Measurements from ENCODE around the gene FAT2. TPM values are rescaled to one million over a fixed set of nuclear protein-coding genes. Genes with fewer than 3 reads are reported as not detected.

Gene FAT2
- polyA plus RNA-seq, 3 donors, result under 0.01 to 0.12 (median 0.06) TPM

DNA sequence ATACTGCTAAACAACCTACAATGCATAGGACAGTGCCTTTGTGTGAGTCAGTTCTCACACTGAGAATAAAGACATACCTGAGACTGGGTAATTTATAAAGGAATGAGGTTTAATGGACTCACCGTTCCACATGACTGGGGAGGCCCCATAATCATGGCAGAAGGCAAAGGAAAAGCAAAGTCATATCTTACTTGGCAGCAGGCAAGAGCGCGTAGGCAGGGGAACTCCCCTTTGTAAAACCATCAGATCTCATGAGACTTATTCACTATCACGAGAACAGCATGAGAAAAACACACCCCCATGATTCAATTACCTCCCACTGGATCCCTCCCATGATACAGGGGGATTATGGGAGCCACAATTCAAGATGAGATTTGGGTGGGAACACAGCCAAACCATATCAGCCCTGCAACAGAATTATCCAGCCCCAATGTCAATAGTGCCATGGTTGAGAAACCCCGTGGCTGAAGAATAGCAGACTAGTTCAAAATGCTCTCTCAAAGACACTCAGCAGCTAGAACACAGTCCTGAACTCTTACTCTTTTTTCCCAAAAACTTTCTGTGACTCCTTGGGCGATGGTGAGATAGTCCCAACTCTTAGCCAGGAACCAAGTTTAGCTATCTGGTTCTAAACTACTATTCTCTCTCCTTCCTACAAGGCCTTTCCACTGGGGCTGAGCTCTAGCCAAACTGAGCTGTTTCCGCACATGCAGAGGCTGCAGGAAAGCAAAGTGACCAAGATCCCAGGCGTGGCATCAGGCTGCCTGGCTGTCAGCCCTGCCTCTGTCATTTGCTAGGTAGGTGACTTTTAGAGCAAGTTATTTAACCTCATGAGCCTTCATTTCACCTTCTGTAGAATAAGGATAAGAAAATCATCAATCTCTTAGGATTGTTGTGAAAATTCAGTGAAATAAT is 21.7 kb downstream of the FAT2 start:
- 72 to 76% (median 73%) methylated on average over 8 of the region's 8 CpGs for WGBS, 3 donors
- no peak overlapping the region for H3K27ac ChIP-seq (ENCODE audit: low read depth, low read length)

DNA sequence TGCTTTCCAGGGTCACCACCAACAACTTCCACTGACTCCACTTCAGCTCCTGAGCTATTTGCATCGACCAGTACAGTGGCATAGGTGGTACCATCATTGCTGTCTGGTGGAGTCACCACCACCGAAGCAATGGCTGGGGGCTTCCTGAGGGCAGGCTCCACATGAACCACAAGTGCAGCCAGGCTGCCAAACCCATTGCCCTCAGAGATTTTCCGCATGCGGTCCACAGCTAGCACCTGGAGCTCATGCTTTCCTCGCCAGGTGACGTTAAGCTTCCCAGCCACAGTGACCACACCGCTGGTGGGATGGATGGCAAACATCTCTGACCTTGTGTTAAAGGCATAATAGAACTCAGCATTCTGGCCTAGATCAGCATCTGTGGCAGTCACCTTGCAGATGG is 23.1 kb downstream of the FAT2 start:
- 82 to 96% (median 84%) methylated on average over 7 of the region's 7 CpGs for WGBS, 3 donors
- H3K27ac ChIP-seq (ENCODE audit: low read depth, low read length), result no peak overlapping the region

DNA sequence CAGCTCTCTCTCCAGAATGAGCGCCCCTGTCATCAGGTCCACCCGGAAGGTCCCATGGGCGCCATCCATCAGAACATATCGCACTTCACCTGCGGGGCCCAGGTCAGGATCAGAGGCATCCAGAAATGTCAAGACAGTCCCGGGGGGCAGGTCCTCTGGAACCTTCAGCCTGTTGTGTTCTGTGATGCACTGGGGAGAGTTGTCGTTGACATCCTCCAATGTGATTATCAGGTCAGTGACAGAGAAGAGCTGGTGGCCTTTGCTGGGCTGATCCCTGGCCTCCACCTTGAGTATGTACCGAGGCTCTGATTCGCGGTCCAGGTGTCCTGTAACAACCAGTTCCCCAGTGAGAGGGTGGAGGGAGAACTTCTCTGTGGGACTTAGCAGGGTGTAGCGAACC is 25.2 kb downstream of the FAT2 start:
- H3K27ac ChIP-seq (ENCODE audit: low read depth, low read length), result no peak overlapping the region
- 91 to 94% (median 92%) methylated on average over 11 of the region's 11 CpGs for WGBS, 3 donors

DNA sequence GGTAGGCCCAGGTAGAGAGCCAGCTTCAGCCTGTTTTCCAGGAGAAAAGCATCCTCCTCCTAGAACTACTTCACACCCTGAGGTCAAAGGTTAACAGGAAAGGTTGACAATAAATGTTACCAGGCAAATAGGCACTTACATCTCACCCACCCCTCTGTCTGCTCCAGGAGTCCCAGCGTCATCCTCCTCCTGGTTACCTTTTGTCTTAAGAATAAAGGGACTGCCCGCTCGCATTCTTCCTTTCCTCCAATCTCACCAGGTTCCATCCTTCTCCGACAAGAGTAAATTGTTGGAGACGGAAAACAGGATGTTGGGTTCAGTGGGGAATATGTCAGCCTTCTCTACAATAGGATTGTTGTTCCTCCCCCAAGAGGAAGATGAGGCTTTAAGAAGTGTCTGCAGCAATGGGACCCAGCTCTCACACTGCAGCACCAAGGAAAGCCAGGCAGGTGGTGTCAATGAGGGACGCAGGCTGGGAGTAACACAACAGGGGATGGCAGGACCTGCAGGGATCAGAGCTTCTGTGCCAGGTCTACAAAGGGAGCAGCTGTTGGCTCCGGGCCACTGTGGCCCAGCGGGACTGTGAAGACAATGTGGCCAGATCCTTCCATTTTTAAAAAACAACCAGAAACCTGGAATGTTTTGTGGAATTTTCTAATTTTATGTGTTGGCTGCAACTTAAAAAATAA is 29.0 kb downstream of the FAT2 start:
- 64 to 79% (median 72%) methylated on average over 8 of the region's 8 CpGs for WGBS, 3 donors

DNA sequence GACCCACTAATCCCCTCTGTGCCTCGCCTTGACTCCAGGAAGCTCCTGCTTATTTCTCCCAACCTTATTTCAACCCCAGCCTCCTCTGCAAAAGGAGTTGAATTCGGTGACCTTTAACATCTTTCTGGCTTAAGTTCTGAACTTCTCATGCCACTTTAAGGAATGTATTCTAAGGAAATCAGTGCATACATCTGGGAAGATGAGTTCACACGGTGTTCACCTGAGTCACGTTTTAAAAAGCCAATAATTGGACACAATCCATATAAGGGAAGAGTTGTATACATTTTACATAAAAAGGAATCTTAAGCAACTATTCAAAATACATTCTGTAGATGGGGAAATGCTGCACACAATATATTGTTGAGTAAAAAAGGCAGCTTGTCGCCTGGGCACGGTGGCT is 33.2 kb downstream of the FAT2 start:
- 73 to 83% (median 82%) methylated on average over 6 of the region's 6 CpGs for WGBS, 3 donors
- no peak overlapping the region for H3K27ac ChIP-seq (ENCODE audit: low read depth, low read length)

More for the DNA sequence above, 29.0 kb downstream of the FAT2 start:
- no peak overlapping the region for H3K27ac ChIP-seq (ENCODE audit: low read depth, low read length)

DNA sequence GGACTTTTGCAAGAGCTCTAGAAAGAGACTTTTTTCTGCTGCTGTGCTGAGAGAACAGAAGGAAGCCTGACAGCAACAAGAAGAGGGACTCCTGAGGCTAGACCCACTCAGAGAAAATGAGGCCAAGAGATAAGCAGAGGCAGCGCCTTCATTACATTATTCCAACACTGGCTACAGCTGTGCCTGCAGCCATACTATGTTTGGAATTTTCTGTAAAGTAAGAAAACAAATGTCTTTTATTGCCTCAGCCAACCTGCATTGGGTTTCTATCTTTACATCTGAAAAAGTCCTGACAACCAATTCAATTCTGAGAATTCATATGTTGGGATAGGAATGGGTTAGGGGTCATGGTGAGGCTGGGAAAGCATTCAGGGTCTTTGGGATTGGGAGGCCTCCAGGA is 33.7 kb downstream of the FAT2 start:
- WGBS, 3 donors, result 90 to 94% (median 91%) methylated on average over 1 of the region's 1 CpG
- no peak overlapping the region for H3K27ac ChIP-seq (ENCODE audit: low read depth, low read length)

DNA sequence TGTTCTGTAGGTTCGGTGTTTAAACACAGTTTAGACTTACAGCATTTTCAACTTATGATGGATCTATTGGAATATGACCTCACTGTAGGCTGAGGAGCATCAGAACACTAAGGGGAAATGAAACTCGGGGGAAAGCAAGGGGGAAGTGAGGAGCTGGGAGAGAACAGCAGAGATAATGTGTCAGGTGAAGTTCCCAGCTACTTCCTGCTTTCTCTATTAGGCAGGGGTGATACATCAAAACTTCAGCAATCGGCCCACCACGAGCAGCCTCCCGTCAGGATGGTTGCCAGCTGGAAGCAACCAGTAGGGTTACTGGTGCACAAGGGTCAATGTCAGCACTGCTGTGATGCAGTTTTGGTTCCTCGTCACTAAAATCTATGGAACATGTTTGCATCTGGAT is 34.3 kb downstream of the FAT2 start:
- WGBS, 3 donors, result 37 to 58% (median 48%) methylated on average over 6 of the region's 6 CpGs

DNA sequence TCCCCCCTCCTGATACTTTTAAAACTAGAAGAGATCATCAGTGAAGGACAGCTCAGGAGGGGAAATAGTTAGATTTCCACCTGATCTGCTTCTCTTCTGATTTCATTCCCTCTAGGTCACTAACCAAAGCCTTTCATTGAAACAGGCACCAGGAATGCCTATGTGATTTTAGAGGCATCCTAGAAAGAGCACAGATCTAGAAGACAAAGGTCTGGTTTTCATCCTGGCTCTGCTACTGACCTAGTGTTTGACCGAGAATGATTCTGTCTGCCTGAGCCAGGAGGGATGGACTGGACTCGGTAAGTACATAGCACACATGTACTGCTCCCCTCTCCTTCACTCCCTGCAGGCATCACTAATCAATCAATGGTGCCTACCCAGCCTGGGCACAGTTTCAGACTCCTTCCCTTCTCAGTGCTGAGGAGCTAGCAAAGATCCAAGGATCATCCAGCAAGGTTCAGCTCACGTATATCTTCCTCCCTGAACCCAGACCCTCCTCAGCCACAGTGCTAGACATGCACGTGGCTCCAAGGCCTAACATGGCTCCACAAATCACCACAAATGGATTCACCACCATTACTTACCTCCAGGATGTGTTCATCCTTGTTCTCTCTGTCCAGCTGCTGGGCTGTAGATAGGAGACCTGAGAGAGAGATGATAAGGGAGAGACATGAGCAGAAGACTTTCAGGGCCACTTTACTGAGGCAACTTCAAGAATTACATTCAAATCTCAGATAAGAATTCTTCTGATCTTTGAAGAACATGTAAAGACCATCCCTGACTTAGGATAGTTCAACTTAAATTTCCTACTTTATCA is 35.2 kb downstream of the FAT2 start:
- H3K27ac ChIP-seq (ENCODE audit: low read depth, low read length), result no peak overlapping the region
- WGBS, 3 donors, result 83 to 92% (median 86%) methylated on average over 4 of the region's 4 CpGs

More for the DNA sequence above, 34.3 kb downstream of the FAT2 start:
- no peak overlapping the region for H3K27ac ChIP-seq (ENCODE audit: low read depth, low read length)

DNA sequence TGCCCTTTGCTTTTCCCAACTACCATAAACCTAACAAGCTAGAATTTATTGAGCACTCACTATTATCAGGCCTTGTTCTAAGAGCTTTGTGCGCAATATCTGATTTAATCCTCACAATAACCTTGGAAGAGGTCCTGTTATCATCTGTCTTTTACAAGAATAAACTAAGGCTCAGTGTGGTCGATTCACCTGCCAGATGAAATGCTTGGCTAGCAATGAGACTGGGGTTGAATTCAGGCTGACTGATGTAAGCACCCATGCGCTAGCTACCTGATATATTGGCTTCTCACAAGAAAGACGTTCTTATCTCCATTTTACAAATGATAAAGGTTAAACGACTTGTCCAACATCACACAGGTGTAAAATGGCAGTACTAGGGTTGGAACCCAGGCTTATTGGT is 37.4 kb downstream of the FAT2 start:
- H3K27ac ChIP-seq (ENCODE audit: low read depth, low read length), result no peak overlapping the region
- 59 to 79% (median 75%) methylated on average over 5 of the region's 5 CpGs for WGBS, 3 donors

DNA sequence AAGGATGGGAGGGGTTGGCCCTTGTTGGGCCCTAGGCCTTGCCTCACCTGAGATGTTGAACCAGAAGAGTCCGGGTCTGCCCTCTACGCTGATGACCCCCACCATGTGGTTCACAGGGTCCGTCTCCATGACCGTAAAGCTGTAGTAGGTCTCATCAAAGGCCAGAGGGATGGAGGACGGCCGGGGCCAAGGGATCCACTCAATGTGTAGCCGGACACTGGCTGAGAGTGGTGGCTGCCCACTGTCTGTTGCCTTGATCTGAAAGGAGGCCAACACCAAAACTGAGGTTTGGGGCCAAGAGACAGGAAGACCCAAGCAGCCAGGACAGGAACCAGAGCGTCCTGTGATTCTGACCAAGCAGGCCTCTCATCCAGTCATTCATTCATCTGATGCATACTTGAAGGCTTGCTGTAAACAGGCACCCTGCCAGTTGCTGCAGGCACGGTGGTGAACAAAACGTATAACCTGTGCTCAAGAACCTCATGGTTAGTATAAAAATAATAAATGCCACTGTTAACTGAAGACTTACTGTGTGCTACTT is 37.9 kb downstream of the FAT2 start:
- no peak overlapping the region for H3K27ac ChIP-seq (ENCODE audit: low read depth, low read length)
- 94 to 95% (median 95%) methylated on average over 10 of the region's 10 CpGs for WGBS, 3 donors

DNA sequence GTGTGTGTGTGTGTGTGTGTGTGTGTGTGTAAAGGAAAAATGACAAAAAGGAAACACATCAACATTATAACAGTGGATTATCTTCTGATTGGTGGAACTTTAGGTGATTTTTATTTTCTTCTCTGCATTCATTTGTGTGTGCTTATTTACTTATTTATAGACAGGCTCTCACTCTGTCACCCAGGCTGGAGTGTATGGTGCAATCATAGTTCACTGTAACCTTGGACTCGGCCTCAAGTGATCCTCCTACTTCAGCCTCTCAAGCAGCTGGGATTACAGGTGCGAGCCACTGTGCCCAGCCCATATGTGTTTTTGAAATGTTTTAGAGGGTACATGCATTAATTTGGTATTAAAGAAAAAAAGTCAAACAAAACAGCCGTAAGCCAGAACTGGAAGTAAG is 39.1 kb downstream of the FAT2 start:
- no peak overlapping the region for H3K27ac ChIP-seq (ENCODE audit: low read depth, low read length)
- WGBS, 3 donors, result 90 to 95% (median 94%) methylated on average over 3 of the region's 3 CpGs

DNA sequence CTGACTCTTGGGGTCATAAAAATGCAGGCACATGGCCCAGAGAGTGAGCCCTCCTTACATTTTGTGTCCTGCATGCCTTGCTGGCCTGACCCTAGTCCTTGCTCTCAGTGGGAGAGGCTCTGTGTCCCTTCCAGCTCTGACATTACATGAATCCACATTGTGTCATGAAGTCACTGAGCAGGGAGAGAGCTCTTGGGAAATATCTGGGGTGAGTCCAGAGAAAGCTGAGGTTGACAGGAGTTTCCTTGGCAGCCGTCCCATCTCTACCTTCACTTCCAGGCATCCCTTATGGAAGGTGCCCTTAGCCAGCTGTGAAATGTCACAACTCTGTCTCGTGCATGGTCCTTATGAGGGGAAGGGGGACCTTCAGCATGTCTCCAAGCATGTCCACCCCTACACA is 41.0 kb downstream of the FAT2 start:
- WGBS, 3 donors, result 67 to 76% (median 68%) methylated on average over 2 of the region's 2 CpGs
- no peak overlapping the region for H3K27ac ChIP-seq (ENCODE audit: low read depth, low read length)

DNA sequence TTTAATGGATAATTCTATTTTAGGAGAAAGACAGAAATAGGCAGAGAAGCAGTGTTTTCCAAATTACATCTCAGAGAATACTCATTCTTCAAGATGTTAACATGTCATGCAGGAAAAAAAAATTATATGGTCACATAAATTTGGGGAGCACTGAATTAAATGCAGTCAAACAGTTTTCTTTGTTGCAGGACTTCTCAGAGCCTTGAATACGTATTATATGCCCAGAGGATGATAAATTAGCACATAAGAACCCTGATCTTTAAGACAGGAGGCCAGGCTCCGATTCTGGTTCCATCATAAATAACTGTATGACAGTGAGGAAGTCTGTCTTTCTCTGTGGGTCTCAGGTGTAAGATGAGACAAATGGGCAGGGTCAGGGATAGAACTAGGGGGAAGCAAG is 41.4 kb downstream of the FAT2 start:
- no peak overlapping the region for H3K27ac ChIP-seq (ENCODE audit: low read depth, low read length)
- 68 to 77% (median 73%) methylated on average over 2 of the region's 2 CpGs for WGBS, 3 donors

DNA sequence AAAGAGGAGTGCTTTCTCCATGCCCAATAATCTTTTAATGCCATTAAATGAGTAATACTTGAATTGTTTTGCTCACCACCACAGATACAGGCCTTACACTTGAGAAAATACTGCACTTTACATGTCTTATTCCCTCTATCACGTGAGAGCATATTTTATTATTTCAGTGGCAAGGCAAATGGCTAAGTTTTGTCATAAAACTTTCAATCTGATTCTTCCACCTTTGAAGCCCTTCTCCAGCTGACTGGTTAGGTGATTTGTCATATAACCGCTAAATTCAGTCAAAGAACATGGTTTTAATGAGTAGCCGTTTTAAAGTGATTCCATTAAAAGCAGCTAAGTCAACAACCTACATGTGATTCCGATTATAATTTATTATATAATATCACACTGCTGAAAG is 43.8 kb downstream of the FAT2 start:
- WGBS, 3 donors, result 67 to 82% (median 76%) methylated on average over 4 of the region's 4 CpGs
- H3K27ac ChIP-seq (ENCODE audit: low read depth, low read length), result no peak overlapping the region

DNA sequence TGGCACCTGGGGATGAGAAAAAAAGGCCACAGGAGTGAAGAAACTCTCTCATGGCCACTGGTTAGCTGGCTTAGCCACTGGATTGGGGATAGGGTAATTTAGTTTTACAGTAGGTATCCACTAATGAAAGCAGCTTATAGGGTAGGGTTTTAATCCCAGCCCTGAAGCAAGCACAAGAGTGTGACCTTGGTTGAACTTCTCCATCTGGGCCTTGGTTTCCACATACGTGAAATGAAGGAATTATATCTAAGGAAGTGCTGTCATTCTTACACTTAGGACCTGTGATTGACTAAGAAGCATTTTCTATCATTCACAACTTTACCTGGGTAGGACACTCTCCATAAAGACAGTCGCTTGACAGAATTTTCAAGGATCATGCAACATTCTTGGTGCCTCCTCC is 49.6 kb downstream of the FAT2 start:
- WGBS, 3 donors, result 67 to 90% (median 75%) methylated on average over 2 of the region's 2 CpGs
- H3K27ac ChIP-seq (ENCODE audit: low read depth, low read length), result no peak overlapping the region
